Left lobe of liver (tissue), 2 donors: ENCODE measurements around the gene FRMD3. TPM values are rescaled to one million over a fixed set of nuclear protein-coding genes. Genes with fewer than 3 reads are reported as not detected.

Source experiments
- ATAC-seq: fragments of 200-7000 bp; cut with Tn5 transposase; one replicate; pipeline ENCODE4 v1.9.1; 2020; ENCODE audit warnings: mild to moderate bottlenecking, moderate library complexity
- DNase-seq: peaks from one replicate; pipeline ENCODE4 v3.0.0-alpha.2; 2020; ENCODE audit warnings: low spot score
- total RNA-seq: library from RNA; stranded (reverse); gene quantifications from one replicate; pipeline ENCODE4 v1.2.1, GENCODE V29; 2021
- donor health status: DM: no; HTN: no; CAD: no; lungs with moderate emphysema.
- donor health status: DM: no; HTN: yes; CAD: no.

The FRMD3 gene
- total RNA-seq = 0.53 TPM

DNA sequence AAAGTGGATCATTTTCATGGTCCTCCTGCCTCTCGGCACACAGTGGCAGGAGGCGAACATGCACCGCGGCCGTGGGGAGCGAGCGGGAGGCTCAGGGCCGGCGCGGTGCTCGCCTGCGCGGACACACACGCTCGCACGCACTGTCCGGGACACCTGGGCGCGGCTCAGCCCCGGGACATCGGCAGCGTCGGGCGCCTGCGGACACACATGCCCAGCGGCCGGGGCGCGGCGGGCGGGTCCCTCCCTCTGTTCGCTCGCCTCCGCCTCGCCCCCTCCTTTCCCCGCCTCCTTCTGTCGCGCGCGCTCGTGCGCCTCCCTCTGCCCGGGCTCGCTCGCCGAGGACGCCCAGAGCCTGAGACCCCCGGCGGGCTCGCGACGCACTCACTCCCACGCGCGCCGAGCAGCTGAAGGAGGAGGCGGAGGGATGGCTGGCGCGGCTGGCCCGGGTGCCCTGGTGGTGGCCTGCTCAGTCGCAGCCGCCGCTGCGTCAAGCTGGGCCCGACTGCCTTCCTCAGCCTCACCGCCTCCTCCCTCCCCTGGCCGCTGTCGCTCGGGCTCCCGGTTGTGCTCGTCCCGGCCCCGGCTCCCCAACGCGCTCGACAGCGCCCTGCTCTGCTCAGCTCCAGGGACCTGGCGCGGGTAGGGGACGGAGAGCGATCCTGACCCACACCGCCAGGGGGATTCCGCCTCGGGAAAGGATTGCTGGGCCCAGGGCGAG is at the start of gene FRMD3:
Gene FRMD3, minus strand, starts transcription at position 230 of the 718 bp plus-strand sequence. Its CDS starts 170 bp downstream, at position 60.
- peak; percentile 95 for ATAC-seq
- peak; percentile 79 for DNase-seq

DNA sequence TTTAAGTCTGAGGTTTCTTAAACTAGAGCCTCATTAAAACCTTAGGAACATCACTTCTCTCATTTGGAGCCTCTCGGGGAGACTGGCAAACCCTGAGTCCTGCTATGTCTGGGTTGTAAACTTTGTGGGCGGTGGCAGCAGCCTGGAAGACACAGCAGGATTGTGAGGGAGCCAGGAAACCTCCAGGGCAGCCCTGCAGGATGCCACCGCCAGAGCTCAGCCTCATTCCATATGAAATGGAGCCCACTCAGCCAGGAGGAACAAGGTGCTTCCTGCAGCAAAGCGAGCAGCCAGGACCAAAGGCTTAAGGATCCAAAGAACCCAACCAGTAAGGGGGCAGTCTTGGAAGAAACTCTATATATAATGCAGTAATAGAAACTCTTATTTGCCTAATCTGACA is 46.8 kb upstream of the FRMD3 start:
- no peak for DNase-seq
- ATAC-seq = no peak

DNA sequence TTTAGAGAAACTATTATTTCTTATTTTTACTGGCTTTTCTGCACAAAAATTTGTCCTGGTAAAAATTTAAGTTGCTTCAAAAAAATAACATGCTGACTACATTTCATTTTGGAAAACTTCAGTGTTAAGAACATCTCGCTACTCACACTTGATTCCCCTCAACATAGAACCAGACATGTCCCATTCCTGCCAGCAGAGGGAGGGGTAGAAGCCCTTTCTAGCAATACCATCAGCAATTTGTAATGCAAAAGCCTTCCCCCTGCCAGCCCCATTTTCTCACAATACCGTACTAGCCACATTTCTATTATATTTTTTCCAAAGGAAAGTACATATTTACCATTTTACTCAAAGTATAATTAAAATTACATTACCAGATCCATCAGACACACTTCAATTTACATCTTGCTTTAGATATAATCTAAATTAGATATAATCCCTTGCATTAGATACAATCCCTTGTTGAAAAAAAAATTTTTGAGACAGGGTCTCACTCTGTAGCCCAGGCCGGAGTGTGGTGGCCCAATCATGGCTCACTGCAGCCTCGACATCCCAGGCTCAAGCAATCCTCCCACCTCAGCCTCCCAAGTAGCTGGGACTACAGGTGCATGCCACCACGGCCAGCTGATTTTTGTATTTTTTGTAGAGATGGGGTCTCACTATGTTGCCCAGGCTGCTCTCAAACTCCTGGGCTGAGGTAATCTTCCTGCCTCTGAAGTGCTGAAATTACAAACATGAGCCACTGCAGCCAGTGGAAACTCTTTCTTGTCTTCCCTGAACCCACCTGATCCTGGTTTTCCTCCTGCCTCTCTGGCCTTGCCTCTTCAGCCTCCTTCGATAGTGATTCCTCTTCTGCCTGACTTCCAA is 45.2 kb upstream of the FRMD3 start:
- ATAC-seq = peak; percentile 99
- peak; percentile 63 for DNase-seq

DNA sequence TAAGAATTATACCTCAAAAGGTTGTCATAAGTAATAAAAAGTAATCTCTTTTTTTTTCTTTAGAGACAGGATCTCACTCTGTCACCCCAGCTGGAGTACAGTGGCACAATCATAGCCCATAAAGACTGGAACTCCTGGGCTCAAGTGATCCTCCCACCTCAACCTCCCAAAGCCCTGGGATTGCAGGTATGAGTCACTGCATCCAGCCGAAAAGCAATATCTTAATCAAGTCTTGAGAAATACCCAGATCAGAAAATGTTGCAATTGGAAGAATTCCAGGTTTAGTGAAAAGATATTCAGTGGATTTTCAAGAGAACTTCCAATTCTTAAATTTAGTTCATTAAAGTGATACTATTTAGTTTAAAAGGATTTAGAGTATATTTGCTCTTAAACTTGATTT is 43.8 kb upstream of the FRMD3 start:
- ATAC-seq (no peak), DNase-seq (no peak)

- ATAC-seq (no peak), DNase-seq (no peak)
These were observed 36.3 kb upstream of the FRMD3 start for GRCh38 chr9:83574482-83574881.

- ATAC-seq = peak; percentile 45
These were observed 34.3 kb upstream of the FRMD3 start for GRCh38 chr9:83572524-83572923.

GRCh38 chr9:83570359-83570758 is 32.2 kb upstream of the FRMD3 start:
- no peak for DNase-seq
- peak; percentile 83 for ATAC-seq

More at GRCh38 chr9:83572524-83572923, 34.3 kb upstream of the FRMD3 start:
- no peak for DNase-seq

DNA sequence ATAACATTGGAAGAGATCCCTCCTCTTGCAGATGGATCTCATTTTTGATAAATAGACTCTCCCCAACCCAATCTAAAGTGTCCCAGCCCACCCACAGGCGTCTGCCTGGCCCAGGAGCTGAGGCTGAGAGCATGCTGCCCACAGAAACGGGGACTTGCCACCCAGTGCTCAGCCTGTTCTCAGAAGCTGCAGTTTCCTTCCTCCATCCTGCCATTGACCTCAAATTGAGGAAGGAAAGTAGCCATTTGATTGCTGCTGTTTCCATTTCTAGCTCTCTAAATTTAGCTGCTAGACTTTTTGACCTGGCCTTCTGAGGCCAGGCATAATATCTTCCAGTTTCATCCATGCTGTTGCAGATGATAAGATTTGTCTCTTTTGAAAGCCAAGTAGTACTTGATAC is 31.1 kb upstream of the FRMD3 start:
- DNase-seq (no peak), ATAC-seq (peak; percentile 54)

DNA sequence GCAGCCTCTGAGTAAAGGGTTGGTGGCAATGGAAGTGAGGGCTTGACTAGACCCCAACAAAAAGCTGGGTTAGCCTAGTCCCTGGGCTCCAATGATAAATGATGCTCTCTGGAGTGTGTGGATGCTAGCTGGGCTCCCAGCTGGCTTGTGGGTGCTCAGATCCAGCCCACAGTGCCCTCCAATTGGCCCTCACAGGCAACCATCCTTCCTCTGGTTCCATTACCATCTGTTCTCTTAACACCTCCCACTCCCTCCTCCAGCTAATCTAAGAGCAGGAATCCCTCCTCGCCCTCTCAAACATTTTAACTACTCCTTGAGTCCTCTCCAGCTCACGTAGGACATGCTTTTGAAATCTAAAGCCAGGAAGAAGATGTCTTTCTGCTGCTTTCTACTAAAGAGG is 25.2 kb upstream of the FRMD3 start:
- no peak for ATAC-seq
- DNase-seq = no peak

DNA sequence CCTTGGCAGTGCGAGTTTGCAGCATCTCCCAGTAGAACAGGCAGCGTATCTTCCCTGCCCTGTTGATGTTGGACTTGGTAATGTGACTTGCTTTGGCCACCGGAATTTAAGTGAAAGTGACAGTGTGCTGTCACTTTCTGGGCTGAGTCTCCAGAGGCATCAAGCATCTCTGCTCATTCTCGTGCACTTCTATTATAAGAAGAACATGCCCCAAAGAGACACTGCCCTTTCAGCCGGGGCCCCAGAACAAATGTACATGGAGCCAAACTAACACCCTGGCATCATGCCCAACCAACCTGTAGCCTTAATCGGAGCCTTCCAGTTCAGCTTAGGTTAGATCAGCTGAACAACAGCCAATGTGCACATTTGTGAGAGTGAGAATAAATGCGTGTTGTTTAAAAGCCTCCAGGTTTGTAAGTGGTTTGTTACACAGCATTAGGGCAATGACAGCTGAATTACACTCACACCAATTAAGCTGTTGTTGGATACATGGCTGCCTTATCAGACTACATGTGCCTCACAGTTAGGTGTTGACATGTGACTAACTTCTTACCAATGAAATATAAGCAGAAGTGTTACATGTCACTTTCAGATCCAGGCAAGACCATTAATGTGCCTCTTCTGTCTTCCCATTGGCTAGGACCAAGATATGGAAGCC is 22.1 kb upstream of the FRMD3 start:
- DNase-seq (no peak), ATAC-seq (no peak)

GRCh38 chr9:83557771-83558170 is 19.6 kb upstream of the FRMD3 start:
- ATAC-seq = no peak
- DNase-seq = no peak

- no peak for ATAC-seq
- DNase-seq = no peak
These were observed 19.1 kb upstream of the FRMD3 start for GRCh38 chr9:83557317-83557716.

- no peak for DNase-seq
- ATAC-seq = no peak
These were observed 16.1 kb upstream of the FRMD3 start for GRCh38 chr9:83554278-83554677.

DNA sequence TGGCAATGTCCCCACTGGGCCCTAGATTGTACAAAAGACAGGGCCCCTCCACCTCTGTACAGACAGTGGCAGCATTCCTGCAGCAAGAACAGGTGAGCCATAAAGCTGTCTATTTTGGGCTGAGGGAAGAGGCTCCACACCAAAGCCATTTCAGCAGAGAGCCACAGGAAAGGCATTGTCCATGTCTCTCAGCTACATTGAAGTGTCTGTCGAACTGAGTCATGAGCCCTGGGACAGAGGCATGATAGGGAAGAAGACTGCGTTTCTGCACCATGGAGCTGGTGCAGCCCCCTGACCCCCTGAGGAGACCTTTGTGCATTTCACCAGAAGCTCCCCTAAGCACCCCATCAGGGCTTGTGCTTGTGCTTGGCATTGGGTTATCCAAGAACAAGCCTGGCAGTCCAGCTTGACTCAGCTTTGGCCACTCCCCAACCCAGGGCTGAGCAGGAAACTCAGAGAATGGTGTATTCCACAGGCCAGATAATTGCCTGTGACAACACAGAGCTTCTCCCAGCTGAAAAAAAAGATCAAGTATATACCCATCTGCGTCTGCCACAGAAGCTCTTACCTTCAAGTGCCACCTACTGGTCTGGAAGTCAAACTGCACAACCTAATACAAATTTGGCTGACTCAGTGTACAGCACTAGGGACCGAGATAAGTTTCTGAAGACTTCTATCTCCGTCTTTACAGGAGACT is 5.9 kb upstream of the FRMD3 start:
- ATAC-seq (peak; percentile 99), DNase-seq (no peak)

DNA sequence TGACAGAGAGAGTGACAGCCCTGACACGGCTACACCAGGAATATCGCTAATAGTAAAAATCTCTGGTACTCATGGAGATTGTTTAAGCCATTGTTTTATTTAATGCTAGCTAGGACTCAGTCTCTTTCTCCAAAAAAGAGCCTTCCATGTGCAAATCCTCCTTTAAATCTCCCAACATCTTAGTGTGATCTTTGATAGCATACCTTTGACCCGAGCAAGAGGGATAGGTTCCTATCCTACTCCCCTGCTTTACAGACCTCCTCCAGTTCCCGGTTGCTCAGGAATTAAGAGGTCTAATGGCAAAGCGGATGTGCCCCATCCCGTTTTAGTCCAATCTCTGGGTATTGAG is 663 bp upstream of the FRMD3 start:
- ATAC-seq = no peak
- no peak for DNase-seq

DNA sequence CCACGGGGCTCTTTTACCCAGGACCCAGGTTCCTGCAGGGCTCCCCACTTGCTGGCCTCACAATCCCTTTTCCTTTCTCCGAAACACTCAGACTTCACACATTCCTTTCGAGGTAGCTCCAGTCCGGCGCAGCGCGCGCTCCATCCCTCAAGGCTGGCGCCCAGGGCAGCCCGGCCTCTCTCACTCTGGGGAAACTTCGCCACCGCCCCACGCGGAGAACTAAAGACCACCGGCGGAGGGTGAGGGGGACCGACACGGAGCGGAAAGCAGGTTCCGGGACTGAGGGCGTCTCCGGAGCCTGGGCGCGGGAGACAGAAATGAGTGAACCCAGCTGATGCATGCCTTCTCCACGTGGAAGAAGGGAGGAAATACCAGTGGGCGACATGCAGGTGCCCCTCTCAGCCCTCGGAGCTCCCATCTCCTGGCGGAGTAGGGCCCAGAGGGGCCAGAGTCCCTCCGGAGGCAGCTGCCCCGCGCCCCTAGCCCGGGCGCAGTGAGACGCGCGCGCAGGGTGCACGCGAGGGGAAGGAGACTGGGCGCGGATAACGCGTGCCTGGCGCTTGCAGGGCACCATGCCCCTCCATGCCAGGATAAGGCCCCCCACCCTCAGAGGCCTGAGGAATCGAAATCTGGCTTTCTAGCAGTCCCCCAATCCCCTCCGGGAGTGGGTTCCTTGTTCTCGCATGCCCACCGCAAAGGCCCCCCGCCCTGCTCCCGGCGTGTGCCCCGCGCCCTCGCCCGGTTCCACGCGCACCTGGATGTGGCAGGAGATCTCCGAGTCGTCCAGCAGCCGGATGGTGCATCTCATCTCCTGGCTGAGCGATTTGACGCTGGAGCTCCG is 650 bp downstream of the FRMD3 start:
- DNase-seq (no peak), ATAC-seq (no peak)

GRCh38 chr9:83536332-83536731 is 1.9 kb downstream of the FRMD3 start:
- ATAC-seq (no peak), DNase-seq (no peak)

GRCh38 chr9:83535736-83536135 is 2.5 kb downstream of the FRMD3 start:
- no peak for DNase-seq
- no peak for ATAC-seq

GRCh38 chr9:83533296-83533695 is 4.9 kb downstream of the FRMD3 start:
- no peak for ATAC-seq
- DNase-seq = no peak

GRCh38 chr9:83526901-83527300 is 11.3 kb downstream of the FRMD3 start:
- no peak for DNase-seq

More at GRCh38 chr9:83526901-83527300, 11.3 kb downstream of the FRMD3 start:
- ATAC-seq = no peak
